Subcutaneous abdominal adipose tissue (tissue), 5 donors: ENCODE data around the gene C1QTNF5.

ENCODE experiments used
- H3K27ac ChIP-seq: one replicate; pipeline ENCODE4 v1.7.0; 2013; ENCODE audit warnings: low read depth, mild to moderate bottlenecking, inconsistent platforms, low read length, moderate library complexity
- H3K27me3 ChIP-seq, 5 donors: one replicate each; pipeline ENCODE4 v1.7.0; 2013; ENCODE audit warnings: low read length in 5 of 5, inconsistent platforms in 1 of 5; ENCODE audit not compliant: control insufficient read depth in 5 of 5, insufficient read depth in 4 of 5
- H3K36me3 ChIP-seq, 5 donors: one replicate each; pipeline ENCODE4 v1.7.0; 2013; ENCODE audit warnings: low read length in 5 of 5; ENCODE audit not compliant: control insufficient read depth in 5 of 5, insufficient read depth in 5 of 5
- H3K4me1 ChIP-seq, 5 donors: one replicate each; pipeline ENCODE4 v1.7.0; 2013; ENCODE audit warnings: low read length in 5 of 5, mild to moderate bottlenecking in 3 of 5, moderate library complexity in 1 of 5; ENCODE audit not compliant: control insufficient read depth in 5 of 5, insufficient read depth in 5 of 5
- H3K4me3 ChIP-seq, 5 donors: one replicate each; pipeline ENCODE4 v1.7.0; 2013; ENCODE audit warnings: low read length in 5 of 5, low read depth in 1 of 5
- H3K9ac ChIP-seq, 5 donors: one replicate each; pipeline ENCODE4 v1.7.0; 2013; ENCODE audit warnings: low read length in 5 of 5, mild to moderate bottlenecking in 4 of 5, moderate library complexity in 3 of 5
- H3K9me3 ChIP-seq, 5 donors: one replicate each; pipeline ENCODE4 v1.7.0; 2013; ENCODE audit warnings: low read length in 5 of 5; ENCODE audit not compliant: control insufficient read depth in 5 of 5
- donor health status: healthy.
- donor health status: healthy.
- donor health status: healthy.
- donor health status: healthy.
- donor health status: healthy.

C1QTNF5 gene

DNA sequence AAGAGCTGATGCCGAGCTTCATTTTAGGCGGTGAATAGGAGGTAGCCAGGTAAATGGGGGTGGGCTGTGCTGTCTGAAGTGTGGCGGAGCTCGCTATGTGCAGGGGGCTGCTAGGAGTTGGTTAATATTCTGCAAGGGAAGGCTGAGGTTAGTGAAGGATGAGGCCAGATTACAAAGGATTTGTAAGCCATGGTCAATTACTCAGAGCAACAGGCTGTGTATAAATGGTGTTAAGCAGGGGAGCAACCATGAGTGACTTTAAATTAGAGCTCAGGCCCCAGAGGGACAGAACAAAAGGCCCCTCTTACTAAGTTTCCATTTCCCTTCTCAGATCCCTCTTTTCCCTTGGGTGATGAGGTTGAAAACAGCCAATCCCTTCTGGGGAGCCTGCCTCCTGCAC lies 16.5 kb downstream of the C1QTNF5 start:
- no peak overlapping the region for H3K9ac ChIP-seq
- no peak overlapping the region for H3K4me3 ChIP-seq
- peaks cover 2 to 35% (median 25%) of the 10 kb centered on the region in 5 donors for H3K4me1 ChIP-seq
- H3K9me3 ChIP-seq = no peaks in the 10 kb centered on the region
- H3K27me3 ChIP-seq = peaks cover 0 to 2% (median 0%) of the 10 kb centered on the region in 5 donors
- no peak overlapping the region for H3K27ac ChIP-seq
- H3K36me3 ChIP-seq = no peaks in the 10 kb centered on the region

DNA sequence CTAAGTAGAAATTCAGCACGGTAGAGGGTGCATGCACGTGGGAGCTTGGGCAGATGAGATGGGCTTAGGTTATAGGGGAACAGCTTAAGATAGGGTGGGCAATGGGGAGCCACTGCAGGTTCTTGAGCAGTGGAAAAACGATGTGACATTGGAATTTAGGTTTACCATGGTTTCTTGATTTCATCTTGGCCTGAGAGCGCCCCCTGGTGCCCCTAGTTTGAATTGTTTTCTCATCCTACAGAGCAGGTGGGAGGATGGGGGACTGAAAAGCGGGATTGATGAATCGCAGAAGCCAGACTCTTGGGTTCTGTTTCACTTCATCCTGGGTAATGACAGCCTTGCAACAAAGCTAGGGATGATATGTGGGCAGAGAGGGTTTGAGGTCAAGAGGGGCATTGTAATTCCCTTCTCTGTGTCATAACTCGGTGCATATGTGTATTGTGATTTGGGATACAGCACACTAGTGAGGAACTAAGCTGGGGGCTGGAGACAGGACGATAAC lies 17.1 kb downstream of the C1QTNF5 start:
- H3K27ac ChIP-seq = no peak overlapping the region
- H3K4me1 ChIP-seq = peaks cover 4 to 41% (median 31%) of the 10 kb centered on the region in 5 donors
- H3K36me3 ChIP-seq = no peaks in the 10 kb centered on the region
- no peaks in the 10 kb centered on the region for H3K9me3 ChIP-seq
- peaks cover 0 to 2% (median 0%) of the 10 kb centered on the region in 5 donors for H3K27me3 ChIP-seq
- H3K9ac ChIP-seq = no peak overlapping the region
- no peak overlapping the region for H3K4me3 ChIP-seq

DNA sequence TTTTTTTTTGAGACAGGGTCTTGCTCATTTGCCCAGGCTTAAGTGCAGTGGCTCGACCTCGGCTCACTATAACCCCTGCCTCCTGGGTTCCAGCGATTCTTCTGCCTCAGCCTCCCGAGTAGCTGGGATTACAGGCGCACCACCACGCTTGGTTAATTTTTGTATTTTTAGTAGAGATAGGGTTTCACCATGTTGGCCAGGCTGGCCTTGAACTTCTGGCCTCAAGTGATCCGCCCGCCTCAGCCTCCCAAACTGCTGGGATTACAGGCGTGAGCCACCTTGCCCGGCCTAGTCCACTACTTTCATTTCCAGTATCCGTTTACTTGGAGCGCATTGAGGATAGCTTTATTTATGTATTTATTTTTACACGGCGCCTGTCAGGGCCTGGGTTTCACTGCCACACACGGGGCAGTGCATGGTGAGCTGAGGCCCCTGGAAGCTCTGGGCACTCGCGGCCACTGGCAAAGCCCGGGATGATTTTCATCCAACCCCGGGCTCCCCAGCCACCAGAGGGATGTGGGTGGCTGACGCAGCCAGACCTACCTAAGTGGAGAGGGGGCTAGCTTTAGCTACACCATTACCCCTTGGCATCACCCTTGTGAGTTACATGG lies 17.7 kb downstream of the C1QTNF5 start:
- H3K27me3 ChIP-seq = peaks cover 0 to 2% (median 0%) of the 10 kb centered on the region in 5 donors
- H3K4me1 ChIP-seq = peaks cover 4 to 47% (median 37%) of the 10 kb centered on the region in 5 donors
- H3K9ac ChIP-seq = no peak overlapping the region
- no peaks in the 10 kb centered on the region for H3K9me3 ChIP-seq
- no peak overlapping the region for H3K27ac ChIP-seq
- no peaks in the 10 kb centered on the region for H3K36me3 ChIP-seq
- no peak overlapping the region for H3K4me3 ChIP-seq

DNA sequence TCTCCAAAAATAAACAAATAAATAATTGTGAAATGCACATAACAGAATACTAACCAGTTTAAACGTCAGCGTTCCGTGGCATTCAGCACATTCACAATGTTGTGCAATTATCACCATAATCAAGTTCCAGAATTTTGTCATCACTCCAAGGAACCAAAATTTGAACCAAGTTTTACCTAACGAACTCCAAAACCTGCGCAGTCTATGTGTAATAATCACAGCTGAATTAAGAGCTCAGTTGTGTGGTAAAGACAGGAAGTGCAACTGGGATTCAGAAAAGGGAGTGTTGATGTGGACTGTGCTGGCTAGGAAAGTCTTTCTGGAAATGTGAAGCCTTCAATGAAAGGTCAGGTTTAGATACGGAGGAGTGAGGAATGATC lies 18.3 kb downstream of the C1QTNF5 start:
- no peaks in the 10 kb centered on the region for H3K9me3 ChIP-seq
- H3K4me1 ChIP-seq = peaks cover 7 to 53% (median 44%) of the 10 kb centered on the region in 5 donors
- H3K36me3 ChIP-seq = no peaks in the 10 kb centered on the region
- no peak overlapping the region for H3K9ac ChIP-seq
- peaks cover 0 to 2% (median 0%) of the 10 kb centered on the region in 5 donors for H3K27me3 ChIP-seq
- H3K27ac ChIP-seq = peak overlapping the region; percentile 85
- no peak overlapping the region for H3K4me3 ChIP-seq

DNA sequence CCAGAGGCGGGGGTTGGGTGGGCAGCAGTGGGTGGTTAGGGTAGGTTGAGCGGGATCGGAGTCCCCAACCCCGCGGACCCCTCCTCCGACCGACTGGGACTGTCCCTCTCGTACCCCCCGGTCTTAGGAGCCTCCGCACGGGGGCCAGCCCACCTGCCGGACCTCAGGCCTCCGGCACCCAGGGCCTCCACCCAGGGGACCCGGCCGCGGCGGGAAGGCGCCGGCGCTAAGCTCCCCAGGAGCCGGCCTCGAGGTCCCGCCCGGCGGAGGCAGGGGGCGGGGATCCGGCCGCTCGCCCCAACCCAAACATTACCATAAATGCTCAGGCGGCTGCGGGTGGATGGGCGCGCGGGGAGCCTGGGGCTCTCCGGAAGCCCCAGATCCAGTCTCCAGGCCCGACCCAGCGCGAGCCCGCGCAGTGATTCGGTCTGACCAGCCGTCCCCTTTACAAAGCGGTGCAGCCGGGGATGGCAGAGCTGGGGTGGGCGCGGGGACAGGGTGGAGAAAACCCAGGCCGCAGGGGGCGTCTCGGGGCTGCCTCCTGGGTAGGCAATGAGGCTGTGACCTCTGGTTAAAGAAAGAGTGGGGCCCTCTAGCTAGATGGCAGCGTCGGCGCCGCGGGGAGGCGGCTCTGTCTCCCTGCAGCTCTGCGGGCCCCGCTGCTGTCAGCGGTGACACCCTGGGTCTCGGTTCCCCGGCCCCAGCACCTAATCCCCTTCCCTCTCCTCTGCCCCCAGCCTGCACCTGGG lies 19.7 kb downstream of the C1QTNF5 start:
- H3K36me3 ChIP-seq = no peaks in the 10 kb centered on the region
- peaks cover 0 to 3% (median 0%) of the 10 kb centered on the region in 5 donors for H3K27me3 ChIP-seq
- peak overlapping the region; percentile 85 for H3K27ac ChIP-seq
- peak overlapping the region; percentile 56 to 85 (median 80) for H3K9ac ChIP-seq
- peak overlapping the region; percentile 62 to 74 (median 66) for H3K4me3 ChIP-seq
- peaks cover 7 to 66% (median 56%) of the 10 kb centered on the region in 5 donors for H3K4me1 ChIP-seq
- H3K9me3 ChIP-seq = no peaks in the 10 kb centered on the region

DNA sequence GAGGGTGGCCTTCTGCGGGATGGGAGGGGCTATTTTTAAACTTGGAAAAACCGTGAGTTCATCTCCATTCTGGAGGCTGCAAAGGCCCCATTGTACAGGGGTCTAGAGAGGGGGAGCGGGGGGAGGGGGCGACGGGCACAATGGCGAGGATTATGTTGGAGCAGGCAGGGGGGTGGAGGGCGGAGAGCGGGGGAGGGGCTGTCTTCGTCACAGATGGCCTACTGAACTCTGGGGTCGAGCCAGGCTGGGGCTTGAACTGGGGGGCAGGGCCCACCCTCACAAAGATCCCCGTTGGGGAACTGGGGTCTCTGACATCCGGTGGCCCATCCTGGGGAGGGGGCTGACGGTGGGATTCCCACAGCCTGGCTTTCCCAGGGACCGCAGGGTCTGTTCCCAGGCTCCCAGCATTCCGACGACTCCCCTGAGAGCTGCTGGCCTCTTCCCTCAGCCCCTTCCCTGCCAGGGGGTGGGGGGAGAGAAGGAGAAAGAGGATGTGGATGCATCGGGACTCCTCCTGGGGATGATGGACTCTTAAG lies 20.4 kb downstream of the C1QTNF5 start:
- Histone ChIP-seq H3K4me1 (peaks cover 12 to 72% (median 62%) of the 10 kb centered on the region in 5 donors), H3K9me3 (no peaks in the 10 kb centered on the region), H3K27me3 (peaks cover 0 to 10% (median 6%) of the 10 kb centered on the region in 5 donors), H3K9ac (peak overlapping the region; percentile 56 to 85 (median 80)), H3K27ac (peak overlapping the region; percentile 85), H3K36me3 (no peaks in the 10 kb centered on the region), H3K4me3 (peak overlapping the region; percentile 59 to 74 (median 65))

DNA sequence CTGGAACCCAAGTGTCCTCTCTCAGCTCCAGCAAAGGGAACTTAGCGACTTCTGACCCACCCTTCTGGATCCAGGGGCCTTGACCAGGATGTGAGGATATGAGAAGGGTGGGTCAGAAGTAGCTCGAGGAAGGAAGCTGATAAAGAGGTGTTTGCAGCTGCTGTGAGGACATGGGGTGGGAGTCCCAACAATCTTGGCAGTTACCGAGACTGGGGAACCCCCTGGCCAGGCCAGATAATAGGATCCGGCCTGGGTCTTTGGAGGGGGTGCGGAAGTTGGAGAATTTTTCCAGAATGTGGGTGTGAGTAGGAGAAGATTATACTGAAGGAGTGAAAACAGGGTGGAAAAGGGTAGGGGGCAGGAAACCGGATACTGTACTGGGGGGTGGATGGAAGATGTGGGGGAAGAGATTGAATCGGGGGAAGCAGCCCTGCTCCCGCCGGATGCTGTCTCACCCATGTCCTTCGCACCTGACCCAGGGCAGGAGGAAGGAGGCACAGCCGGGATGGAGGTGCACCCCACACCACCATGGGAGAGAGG lies 20.9 kb downstream of the C1QTNF5 start:
- peaks cover 0 to 3% (median 2%) of the 10 kb centered on the region in 5 donors for H3K36me3 ChIP-seq
- peak overlapping the region in 3 of 5 donors; percentile 17 to 27 (median 23) for H3K4me3 ChIP-seq
- peak overlapping the region in 4 of 5 donors; percentile 14 to 82 (median 50) for H3K9ac ChIP-seq
- H3K4me1 ChIP-seq = peaks cover 12 to 78% (median 67%) of the 10 kb centered on the region in 5 donors
- H3K27me3 ChIP-seq = peaks cover 0 to 10% (median 6%) of the 10 kb centered on the region in 5 donors
- no peaks in the 10 kb centered on the region for H3K9me3 ChIP-seq
- H3K27ac ChIP-seq = peak overlapping the region; percentile 85

DNA sequence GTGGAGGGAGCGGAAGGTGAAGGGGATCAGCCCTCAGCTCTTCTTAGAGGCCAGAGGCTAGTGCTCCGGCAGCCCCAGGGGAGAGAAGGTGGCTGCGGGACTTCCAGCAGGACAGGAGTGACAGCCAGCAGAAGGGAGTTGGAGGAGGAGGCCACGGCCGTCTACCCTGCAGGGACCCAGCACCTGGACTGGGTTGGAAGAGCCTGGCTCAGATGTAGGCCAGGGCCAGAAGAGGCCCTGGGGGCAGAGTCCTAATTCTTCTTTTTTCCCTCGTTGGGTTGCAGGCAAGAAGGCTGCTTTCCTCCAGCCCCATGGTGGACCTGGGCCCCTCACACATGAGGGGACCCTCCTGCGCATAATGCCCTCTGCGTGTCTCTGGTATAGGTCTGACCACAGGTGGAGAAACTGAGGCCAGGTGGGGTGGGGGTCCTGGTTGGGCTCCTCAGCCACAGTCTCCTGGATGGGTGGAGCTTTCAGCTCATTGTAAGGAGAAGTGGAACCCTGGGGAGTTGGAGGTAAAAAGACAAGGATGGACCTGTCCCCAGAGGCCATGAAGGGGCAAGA lies 21.5 kb downstream of the C1QTNF5 start:
- H3K9ac ChIP-seq = peak overlapping the region in 4 of 5 donors; percentile 14 to 82 (median 50)

DNA sequence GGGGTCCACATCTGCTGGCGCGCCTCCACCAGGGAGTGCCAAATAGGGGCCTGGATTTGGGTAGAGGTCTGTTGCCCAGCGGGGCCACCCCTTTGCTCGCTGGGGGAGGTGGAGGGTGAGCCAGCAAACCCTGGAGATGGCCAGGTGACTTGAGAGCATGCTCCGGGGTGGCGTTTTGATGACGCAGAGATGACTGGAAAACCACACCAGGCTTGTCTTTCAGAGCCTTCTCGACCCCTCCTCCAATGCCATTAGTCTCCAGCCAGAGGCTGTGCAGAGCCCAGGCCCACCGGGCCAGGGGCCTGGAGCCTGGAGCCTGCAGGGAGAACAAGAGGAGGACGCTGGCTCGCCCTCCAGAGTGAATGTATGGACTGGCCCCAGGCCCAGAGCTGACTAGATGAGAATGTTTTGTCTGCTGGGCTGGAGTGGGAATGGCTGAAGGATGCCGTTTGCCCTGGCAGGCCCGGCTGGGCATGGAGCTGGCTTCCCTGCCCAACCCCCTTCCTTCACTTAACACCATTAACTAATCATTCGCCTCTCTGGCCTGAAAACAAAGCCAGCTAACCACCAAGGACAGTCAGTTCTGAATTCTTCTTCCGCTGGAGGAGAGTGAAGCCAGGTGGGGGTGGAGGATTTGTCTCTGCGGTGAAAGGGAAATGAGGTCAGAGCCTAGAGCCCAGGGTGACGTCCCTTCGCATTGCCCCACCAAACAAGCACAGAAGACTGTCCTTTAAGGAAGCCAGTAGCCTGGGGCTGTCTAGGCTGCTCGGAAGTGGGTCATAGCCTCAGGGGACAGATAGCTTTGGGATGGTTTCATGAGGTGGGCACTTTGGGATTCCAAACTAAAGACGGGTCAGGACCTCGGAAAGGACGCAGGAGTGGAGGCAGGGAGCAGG lies 22.2 kb downstream of the C1QTNF5 start:
- peak overlapping the region; percentile 39 to 82 (median 64) for H3K9ac ChIP-seq
- peaks cover 12 to 87% (median 77%) of the 10 kb centered on the region in 5 donors for H3K4me1 ChIP-seq

More for the DNA sequence above, 21.5 kb downstream of the C1QTNF5 start:
- H3K27me3 ChIP-seq = peaks cover 0 to 10% (median 6%) of the 10 kb centered on the region in 5 donors
- no peaks in the 10 kb centered on the region for H3K9me3 ChIP-seq
- H3K4me3 ChIP-seq = peak overlapping the region in 3 of 5 donors; percentile 22 to 27 (median 23)
- peaks cover 12 to 83% (median 73%) of the 10 kb centered on the region in 5 donors for H3K4me1 ChIP-seq
- H3K36me3 ChIP-seq = peaks cover 0 to 8% (median 6%) of the 10 kb centered on the region in 5 donors
- peak overlapping the region; percentile 85 for H3K27ac ChIP-seq

More for the DNA sequence above, 22.2 kb downstream of the C1QTNF5 start:
- H3K4me3 ChIP-seq = peak overlapping the region in 3 of 5 donors; percentile 6 to 82 (median 57)
- H3K27ac ChIP-seq = peak overlapping the region; percentile 85
- H3K36me3 ChIP-seq = peaks cover 3 to 15% (median 12%) of the 10 kb centered on the region in 5 donors
- no peaks in the 10 kb centered on the region for H3K9me3 ChIP-seq
- peaks cover 0 to 10% (median 6%) of the 10 kb centered on the region in 5 donors for H3K27me3 ChIP-seq
